ENCODE results near the gene MSI2.

- TF ChIP-seq CTCF (IDR thresholded peaks at IDR 0.05) (no peak), POLR2A (IDR thresholded peaks at IDR 0.05) (no peak), POLR2AphosphoS5 (IDR thresholded peaks at IDR 0.05) (no peak)
These were observed 59.0 kb downstream of the MSI2 start for GRCh38 chr17:57315061-57316015.
